H9 (cell line): Measurements from ENCODE around the gene UBAP1. TPM values are rescaled to one million over a fixed set of nuclear protein-coding genes. Genes with fewer than 3 reads are reported as not detected.

Experiments
- DNase-seq: peaks from one replicate; pipeline ENCODE4 v3.0.0-alpha.2; 2017
- H2AFZ ChIP-seq: one replicate; pipeline ENCODE4 v1.6.1; 2013; ENCODE audit warnings: mild to moderate bottlenecking, low read length, control low read depth, moderate library complexity
- H2AK5ac ChIP-seq: 2 replicates; pipeline ENCODE4 v1.6.1; 2013; ENCODE audit warnings: low read length, control low read depth, mixed read lengths; ENCODE audit not compliant: insufficient read length
- H2BK120ac ChIP-seq: one replicate; pipeline ENCODE4 v1.6.1; 2013; ENCODE audit warnings: low read depth, mild to moderate bottlenecking, low read length, control low read depth, inconsistent platforms; ENCODE audit not compliant: poor library complexity, severe bottlenecking
- H2BK12ac ChIP-seq: 2 replicates; pipeline ENCODE4 v1.6.1; 2013; ENCODE audit warnings: low read length, control low read depth, mixed read lengths, low read depth; ENCODE audit not compliant: insufficient read length
- H2BK15ac ChIP-seq: 2 replicates; pipeline ENCODE4 v1.6.1; 2013; ENCODE audit warnings: low read depth, low read length, control low read depth
- H2BK20ac ChIP-seq: one replicate; pipeline ENCODE4 v1.6.1; 2013; ENCODE audit warnings: low read depth, mild to moderate bottlenecking, low read length, control low read depth, inconsistent platforms; ENCODE audit not compliant: poor library complexity, severe bottlenecking
- H2BK5ac ChIP-seq: 2 replicates; pipeline ENCODE4 v1.6.1; 2013; ENCODE audit warnings: low read length, control low read depth, mixed read lengths; ENCODE audit not compliant: insufficient read length
- H3K14ac ChIP-seq: 2 replicates; pipeline ENCODE4 v1.6.1; 2013; ENCODE audit warnings: low read length, control low read depth; ENCODE audit not compliant: insufficient read depth
- H3K18ac ChIP-seq: 2 replicates; pipeline ENCODE4 v1.6.1; 2013; ENCODE audit warnings: low read depth, mild to moderate bottlenecking, mixed read lengths, low read length, control low read depth; ENCODE audit not compliant: insufficient read length
- H3K23ac ChIP-seq: 2 replicates; pipeline ENCODE4 v1.6.1; 2013; ENCODE audit warnings: low read length, control low read depth, mixed read lengths, low read depth; ENCODE audit not compliant: insufficient read length
- H3K23me2 ChIP-seq: 2 replicates; pipeline ENCODE4 v1.6.1; 2013; ENCODE audit warnings: low read depth, mild to moderate bottlenecking, mixed read lengths, low read length, control low read depth; ENCODE audit not compliant: insufficient read length, poor library complexity, severe bottlenecking
- H3K27ac ChIP-seq: 2 replicates; pipeline ENCODE4 v1.5.1; 2013; ENCODE audit warnings: low read length, control low read depth, mixed read lengths, low read depth; ENCODE audit not compliant: insufficient read length
- H3K27me3 ChIP-seq: 2 replicates; pipeline ENCODE4 v1.6.1; 2013; ENCODE audit warnings: low read length, control low read depth, inconsistent platforms; ENCODE audit not compliant: insufficient read depth
- H3K4ac ChIP-seq: 2 replicates; pipeline ENCODE4 v1.6.1; 2013; ENCODE audit warnings: low read depth, mild to moderate bottlenecking, control low read depth, inconsistent platforms, low read length, moderate library complexity
- H3K4me1 ChIP-seq: 2 replicates; pipeline ENCODE4 v1.6.1; 2013; ENCODE audit warnings: low read length, control low read depth, inconsistent platforms; ENCODE audit not compliant: insufficient read depth
- H3K4me2 ChIP-seq: 2 replicates; pipeline ENCODE4 v1.6.1; 2013; ENCODE audit warnings: low read length, control low read depth, mixed read lengths; ENCODE audit not compliant: insufficient read length, insufficient read depth
- H3K56ac ChIP-seq: 2 replicates; pipeline ENCODE4 v1.6.1; 2013; ENCODE audit warnings: low read depth, mild to moderate bottlenecking, mixed read lengths, low read length, control low read depth; ENCODE audit not compliant: insufficient read length
- H3K79me1 ChIP-seq: 2 replicates; pipeline ENCODE4 v1.6.1; 2013; ENCODE audit warnings: low read depth, mild to moderate bottlenecking, moderate library complexity, low read length, control low read depth, inconsistent platforms; ENCODE audit not compliant: insufficient read depth, poor library complexity, severe bottlenecking
- H3K79me2 ChIP-seq: 2 replicates; pipeline ENCODE4 v1.6.1; 2013; ENCODE audit warnings: low read length, control low read depth, inconsistent platforms; ENCODE audit not compliant: insufficient read depth
- H3K9ac ChIP-seq: 2 replicates; pipeline ENCODE4 v1.6.1; 2013; ENCODE audit warnings: low read length, control low read depth, mixed read lengths; ENCODE audit not compliant: insufficient read length; ENCODE audit errors: extremely low read depth
- H3K9me3 ChIP-seq: one replicate; pipeline ENCODE4 v1.6.1; 2013; ENCODE audit warnings: low read depth, low read length, inconsistent platforms; ENCODE audit not compliant: control insufficient read depth
- H3T11ph ChIP-seq: one replicate; pipeline ENCODE4 v1.6.1; 2013; ENCODE audit warnings: mild to moderate bottlenecking, low read length, control low read depth, inconsistent platforms
- H4K20me1 ChIP-seq: one replicate; pipeline ENCODE4 v1.6.1; 2013; ENCODE audit not compliant: control insufficient read depth, insufficient read length, insufficient read depth
- H4K5ac ChIP-seq: 2 replicates; pipeline ENCODE4 v1.6.1; 2013; ENCODE audit warnings: low read depth, mild to moderate bottlenecking, mixed read lengths, low read length, control low read depth; ENCODE audit not compliant: insufficient read length
- H4K8ac ChIP-seq: replicated peaks from 2 replicates; pipeline ENCODE4 v1.6.1; 2013; ENCODE audit warnings: low read length, control low read depth, mixed read lengths, low read depth; ENCODE audit not compliant: insufficient read length
- H4K91ac ChIP-seq: 2 replicates; pipeline ENCODE4 v1.6.1; 2013; ENCODE audit warnings: low read depth, mild to moderate bottlenecking, moderate library complexity, mixed read lengths, low read length, control low read depth; ENCODE audit not compliant: insufficient read length
- H3K27ac Mint-ChIP-seq, 3 experiments: 2 replicates in 2 of 3; 3 replicates in 1 of 3; pipeline ENCODE4 v1.8.0; 2020 to 2021; ENCODE audit warnings: mixed read lengths in 3 of 3, mild to moderate bottlenecking in 1 of 3, moderate library complexity in 1 of 3
- H3K27me3 Mint-ChIP-seq: 2 replicates; pipeline ENCODE4 v1.8.0; 2021; ENCODE audit warnings: low read depth, mild to moderate bottlenecking, moderate library complexity, mixed read lengths
- H3K36me3 Mint-ChIP-seq, 3 experiments: 2 replicates in 2 of 3; 3 replicates in 1 of 3; pipeline ENCODE4 v1.8.0; 2020 to 2021; ENCODE audit warnings: low read depth in 3 of 3, mixed read lengths in 3 of 3; ENCODE audit not compliant: insufficient read depth in 1 of 3
- H3K4me1 Mint-ChIP-seq, 2 experiments: 2 replicates each; pipeline ENCODE4 v1.8.0; 2020; ENCODE audit warnings: mixed read lengths in 2 of 2
- H3K4me3 Mint-ChIP-seq, 2 experiments: 2 replicates in 1 of 2; 3 replicates in 1 of 2; pipeline ENCODE4 v1.8.0; 2020 to 2021; ENCODE audit warnings: mild to moderate bottlenecking in 2 of 2, mixed read lengths in 2 of 2, moderate library complexity in 1 of 2
- H3K9me3 Mint-ChIP-seq, 2 experiments: 2 replicates in 1 of 2; 3 replicates in 1 of 2; pipeline ENCODE4 v1.8.0; 2020; ENCODE audit warnings: mild to moderate bottlenecking in 2 of 2, mixed read lengths in 2 of 2, moderate library complexity in 1 of 2
- CTCF ChIP-seq: fragments of 200-600 bp; sonication (generic); conservative IDR thresholded peaks from 3 replicates; pipeline ENCODE4 v1.8.0; 2021; ENCODE audit warnings: antibody characterized with exemption, mild to moderate bottlenecking
- WGBS: extraction: QIAGEN DNeasy Blood & Tissue Kit; methylation state at CpG from one replicate; pipeline ENCODE4 v1.1.7; 2013; ENCODE audit warnings: missing lambda C conversion rate, low lambda C conversion rate, mixed read lengths; ENCODE audit not compliant: insufficient read length; ENCODE audit errors: extremely low coverage; 5-methylcytosine and 5-hydroxymethylcytosine counted together
- total RNA-seq: library from RNA; stranded (reverse); gene quantifications from 2 replicates; pipeline ENCODE4 v1.2.1, GENCODE V29; 2021

Gene UBAP1
- total RNA-seq, 1 experiment from 2014 or later, result 32.6 TPM

- DNase-seq, result no peak
- no peak overlapping the region for H2AK5ac ChIP-seq
- H2BK12ac ChIP-seq, result no peak overlapping the region
- 0 out of 2 replicates have a peak, but pooled peaks cover 2% of the 10 kb centered on the region for H3K4me1 ChIP-seq
- TF ChIP-seq CTCF, result no peak
- Mint-ChIP-seq H3K36me3 (no peaks in the 10 kb centered on the region), H3K4me1 (peaks cover 10 to 11% of the 10 kb centered on the region in 2 experiments), H3K27ac (peak overlapping the region in 1 of 3 experiments; percentile 83; a peak in 1 of 7 replicates), H3K27me3 (peaks cover 1% of the 10 kb centered on the region; the same call in 1 of the 2 replicates), H3K4me3 (no peak overlapping the region), H3K9me3 (no peaks in the 10 kb centered on the region)
- no peak overlapping the region for H4K91ac ChIP-seq
- H3K27me3 ChIP-seq, result no peaks in the 10 kb centered on the region
- no peaks in the 10 kb centered on the region for H4K20me1 ChIP-seq
- no peak overlapping the region for H4K8ac ChIP-seq
- H3K56ac ChIP-seq, result no peak overlapping the region
- no peaks in the 10 kb centered on the region for H3K79me1 ChIP-seq
- H3K4me2 ChIP-seq, result no peak overlapping the region
- no peak overlapping the region for H3K14ac ChIP-seq
- H2BK20ac ChIP-seq, result no peak overlapping the region
- no peak overlapping the region for H2BK120ac ChIP-seq
- H3K18ac ChIP-seq, result no peak overlapping the region
- no CpG with 5 or more reads among the region's 4 CpGs for WGBS
- no peak overlapping the region for H3K9ac ChIP-seq
- no peak overlapping the region for H3T11ph ChIP-seq
- no peak overlapping the region for H3K23ac ChIP-seq
- H3K27ac ChIP-seq, result no peak overlapping the region
- no peak overlapping the region for H3K4ac ChIP-seq
- H3K79me2 ChIP-seq, result no peaks in the 10 kb centered on the region
- no peak overlapping the region for H2BK5ac ChIP-seq
- H2AFZ ChIP-seq, result no peak overlapping the region
- H3K23me2 ChIP-seq, result no peaks in the 10 kb centered on the region
- no peak overlapping the region for H2BK15ac ChIP-seq
- H3K9me3 ChIP-seq, result no peaks in the 10 kb centered on the region
- H4K5ac ChIP-seq, result no peak overlapping the region
These were observed 27.4 kb upstream of the UBAP1 start for GRCh38 chr9:34151398-34151797.
